Renal cortical epithelial cell (primary cell): ENCODE results near the gene BTBD6. TPM values are rescaled to one million over a fixed set of nuclear protein-coding genes. Genes with fewer than 3 reads are reported as not detected.
"Not testable (repeated sequence)": the region's sequence is repeated elsewhere in the genome, so short reads cannot be mapped to it uniquely, and the experiment has no call there.

Experiments used
- DNase-seq: peaks from one replicate; pipeline ENCODE4 v3.0.0-alpha.2; 2011; ENCODE audit warnings: low read depth
- total RNA-seq: library from RNA; depleted of rRNA; stranded (reverse); fragments of >200 nt; gene quantifications from 2 replicates; pipeline ENCODE4 v1.2.3, GENCODE V29; 2014

BTBD6 gene
- total RNA-seq, 1 donor from 2014 or later, result 26.5 TPM

GRCh38 chr14:105294142-105294597 lies 45.8 kb downstream of the BTBD6 start:
- no peak for DNase-seq

GRCh38 chr14:105297311-105297710 lies 49.0 kb downstream of the BTBD6 start:
- not testable (repeated sequence) for DNase-seq

GRCh38 chr14:105299654-105300541 lies 51.6 kb downstream of the BTBD6 start:
- no peak for DNase-seq

Other genes starting within 250 kb of the BTBD6 start
- gene CDCA4, start 227.4 kb upstream of the BTBD6 start, total RNA-seq, result 8.8 and 43.6 TPM in 2 replicates
- 0.30 and 2.1 TPM in 2 replicates for gene GPR132, start 183.1 kb upstream of the BTBD6 start, total RNA-seq
- gene JAG2, start 79.8 kb upstream of the BTBD6 start, total RNA-seq, result 4.2 and 5.9 TPM in 2 replicates
- 17.7 and 26.9 TPM in 2 replicates for gene NUDT14, start 67.2 kb upstream of the BTBD6 start, total RNA-seq
- gene BRF1, start 52.5 kb downstream of the BTBD6 start, total RNA-seq, result 23.4 and 47.9 TPM in 2 replicates
- 31.4 and 67.7 TPM in 2 replicates for gene PACS2, start 66.2 kb downstream of the BTBD6 start, total RNA-seq
- under 0.01 and 0.60 TPM in 2 replicates for gene TEX22, start 150.0 kb downstream of the BTBD6 start, total RNA-seq
- 14.6 and 47.3 TPM in 2 replicates for gene MTA1, start 171.3 kb downstream of the BTBD6 start, total RNA-seq
- 76.6 and 206 TPM in 2 replicates for gene CRIP2, start 226.3 kb downstream of the BTBD6 start, total RNA-seq
- gene CRIP1, start 238.4 kb downstream of the BTBD6 start, total RNA-seq, result 0.87 and 12.2 TPM in 2 replicates
- 7.2 and 7.6 TPM in 2 replicates for gene TEDC1, start 242.7 kb downstream of the BTBD6 start, total RNA-seq